IPS-18a (cell line): Measurements from ENCODE around the gene PSKH1.

ENCODE experiments used
- H3K27ac ChIP-seq: one replicate; pipeline ENCODE4 v1.5.1; 2013; ENCODE audit warnings: low read length
- H3K27me3 ChIP-seq: one replicate; pipeline ENCODE4 v1.6.1; 2013; ENCODE audit warnings: mild to moderate bottlenecking, low read length; ENCODE audit not compliant: control insufficient read depth, insufficient read depth
- H3K36me3 ChIP-seq: one replicate; pipeline ENCODE4 v1.6.1; 2013; ENCODE audit warnings: low read depth, low read length; ENCODE audit not compliant: control insufficient read depth
- H3K4me1 ChIP-seq: one replicate; pipeline ENCODE4 v1.6.1; 2013; ENCODE audit warnings: low read depth, low read length; ENCODE audit not compliant: control insufficient read depth
- H3K4me3 ChIP-seq: one replicate; pipeline ENCODE4 v1.5.1; 2013; ENCODE audit warnings: low read length
- H3K9ac ChIP-seq: one replicate; pipeline ENCODE4 v1.6.1; 2013; ENCODE audit warnings: mild to moderate bottlenecking, low read length, moderate library complexity
- H3K9me3 ChIP-seq: one replicate; pipeline ENCODE4 v1.6.1; 2013; ENCODE audit warnings: low read depth, low read length; ENCODE audit not compliant: control insufficient read depth

Gene PSKH1

GRCh38 chr16:67963292-67963661, 70.2 kb downstream of the PSKH1 start:
- Histone ChIP-seq H3K4me3 (no peak overlapping the region), H3K4me1 (peaks cover 14% of the 10 kb centered on the region), H3K9ac (no peak overlapping the region), H3K27ac (no peak overlapping the region), H3K36me3 (peaks cover 35% of the 10 kb centered on the region), H3K27me3 (no peaks in the 10 kb centered on the region), H3K9me3 (no peaks in the 10 kb centered on the region)

DNA sequence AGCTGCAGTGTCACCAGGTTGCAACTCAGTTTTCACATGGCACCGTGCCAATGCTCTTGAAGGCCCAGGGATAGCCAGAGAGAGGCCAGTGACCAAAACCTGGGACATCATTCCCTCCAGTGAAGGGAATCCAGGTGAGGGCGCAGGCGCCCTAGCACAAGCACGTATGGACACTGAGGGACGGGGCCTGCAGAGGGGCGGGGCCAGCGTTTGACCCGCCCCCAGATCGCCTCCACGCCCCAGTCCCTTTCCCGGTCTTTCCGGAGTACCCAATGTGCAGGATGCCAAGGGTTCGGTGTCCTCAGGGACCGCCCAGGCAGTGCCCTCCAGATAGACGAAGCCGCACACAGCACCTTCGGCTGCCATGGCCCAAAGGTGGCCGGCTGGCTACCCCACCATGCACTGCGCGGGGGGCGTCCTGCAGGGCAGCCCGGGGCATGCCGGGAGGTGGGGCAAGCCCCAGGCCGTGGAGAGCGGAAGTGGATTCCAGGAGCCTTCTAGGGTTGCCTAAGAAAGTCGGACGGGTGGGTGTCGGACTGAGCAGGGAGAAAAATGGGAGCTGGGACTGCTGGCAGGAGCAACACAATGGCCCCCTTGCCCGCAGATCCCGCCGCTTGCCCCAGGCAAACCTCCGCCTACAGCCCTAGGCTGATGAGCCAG, 70.7 kb downstream of the PSKH1 start:
- H3K36me3 ChIP-seq: peaks cover 32% of the 10 kb centered on the region
- peaks cover 14% of the 10 kb centered on the region for H3K4me1 ChIP-seq
- H3K27ac ChIP-seq: no peak overlapping the region
- no peak overlapping the region for H3K4me3 ChIP-seq
- no peak overlapping the region for H3K9ac ChIP-seq
- H3K9me3 ChIP-seq: no peaks in the 10 kb centered on the region
- H3K27me3 ChIP-seq: no peaks in the 10 kb centered on the region

GRCh38 chr16:67964477-67965131, 71.5 kb downstream of the PSKH1 start:
- Histone ChIP-seq H3K4me3 (no peak overlapping the region), H3K27ac (no peak overlapping the region), H3K9me3 (no peaks in the 10 kb centered on the region), H3K36me3 (peaks cover 25% of the 10 kb centered on the region), H3K27me3 (no peaks in the 10 kb centered on the region), H3K4me1 (peaks cover 14% of the 10 kb centered on the region), H3K9ac (no peak overlapping the region)

- Histone ChIP-seq H3K4me3 (no peak overlapping the region), H3K4me1 (peaks cover 14% of the 10 kb centered on the region), H3K9me3 (no peaks in the 10 kb centered on the region), H3K27ac (no peak overlapping the region), H3K36me3 (peaks cover 17% of the 10 kb centered on the region), H3K9ac (no peak overlapping the region), H3K27me3 (no peaks in the 10 kb centered on the region)
Measured at GRCh38 chr16:67965668-67966548, 72.9 kb downstream of the PSKH1 start.

DNA sequence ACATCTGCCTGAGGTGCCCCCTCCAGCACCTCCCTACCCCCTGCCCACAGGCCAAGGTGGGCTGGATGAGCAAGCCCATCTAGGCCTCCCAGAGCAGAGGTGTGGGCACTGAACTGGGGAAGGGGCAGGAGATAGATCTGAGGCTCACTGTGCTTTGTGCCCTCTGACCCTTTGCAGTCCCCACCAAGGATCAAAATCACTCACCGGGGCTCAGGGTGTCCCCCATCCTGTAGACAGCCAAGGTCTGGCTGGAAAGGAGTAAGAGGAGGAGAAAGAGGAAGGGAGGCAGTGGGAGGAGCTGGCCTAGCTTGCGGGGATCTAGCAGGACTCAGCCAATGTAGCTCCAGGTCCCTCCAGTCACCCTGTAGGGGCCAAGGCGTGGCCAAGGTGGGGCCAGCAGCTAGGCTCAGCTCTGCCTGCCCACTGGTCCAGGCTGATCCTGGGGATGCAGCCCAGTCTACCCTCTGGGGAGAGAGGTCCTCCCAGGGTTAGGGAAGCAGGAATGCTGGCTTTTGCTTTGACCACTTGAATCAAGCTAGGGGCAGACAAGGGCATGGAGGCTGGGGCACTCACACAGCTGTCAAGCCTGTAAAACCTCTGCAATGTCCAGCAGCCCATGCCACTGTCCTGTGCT, 73.6 kb downstream of the PSKH1 start:
- H3K4me3 ChIP-seq: peak overlapping the region; percentile 68
- H3K9ac ChIP-seq: no peak overlapping the region
- no peaks in the 10 kb centered on the region for H3K9me3 ChIP-seq
- peaks cover 10% of the 10 kb centered on the region for H3K36me3 ChIP-seq
- H3K4me1 ChIP-seq: peaks cover 14% of the 10 kb centered on the region
- H3K27ac ChIP-seq: no peak overlapping the region
- H3K27me3 ChIP-seq: no peaks in the 10 kb centered on the region

DNA sequence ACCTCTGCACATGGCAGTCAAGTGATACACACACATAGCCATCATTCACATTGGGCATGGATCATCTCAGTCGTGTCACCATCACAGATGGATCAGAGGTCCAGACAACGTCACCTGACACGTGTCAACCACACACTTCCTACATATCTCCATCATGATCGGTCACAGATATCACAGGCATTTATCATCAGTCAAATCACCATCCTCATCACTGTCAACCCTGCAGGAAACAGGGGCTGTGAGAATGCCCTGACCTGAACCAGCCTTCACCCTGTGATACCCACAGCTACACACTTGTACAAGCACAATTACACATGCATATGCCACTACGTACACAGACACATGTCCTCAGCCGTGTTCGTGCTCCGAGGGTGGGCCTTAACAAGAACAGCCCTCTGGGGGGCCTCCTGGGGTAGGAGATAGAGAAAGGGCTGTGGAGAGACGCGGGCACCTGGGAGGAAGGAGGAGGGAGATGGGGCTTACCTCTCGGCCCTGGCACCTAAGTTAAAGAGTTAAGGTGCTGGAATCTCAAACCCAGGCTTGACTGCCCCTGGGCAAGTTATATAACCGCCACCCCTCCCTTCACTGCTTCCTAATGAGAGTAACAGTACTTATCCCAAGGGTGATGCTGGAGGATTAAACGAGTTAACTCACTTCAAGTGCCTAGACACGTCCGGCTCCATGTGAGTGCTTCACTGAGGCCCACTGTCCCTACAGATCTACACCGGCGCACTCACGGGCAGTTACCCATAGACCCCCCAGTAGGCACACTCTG, 74.3 kb downstream of the PSKH1 start:
- Histone ChIP-seq H3K36me3 (peaks cover 8% of the 10 kb centered on the region), H3K27ac (no peak overlapping the region), H3K27me3 (no peaks in the 10 kb centered on the region), H3K4me1 (peaks cover 14% of the 10 kb centered on the region), H3K9ac (peak overlapping the region; percentile 19), H3K9me3 (no peaks in the 10 kb centered on the region), H3K4me3 (peak overlapping the region; percentile 68)

- Histone ChIP-seq H3K27me3 (no peaks in the 10 kb centered on the region), H3K4me1 (peaks cover 14% of the 10 kb centered on the region), H3K4me3 (peak overlapping the region; percentile 68), H3K36me3 (peaks cover 2% of the 10 kb centered on the region), H3K9me3 (no peaks in the 10 kb centered on the region), H3K27ac (no peak overlapping the region), H3K9ac (peak overlapping the region; percentile 19)
Measured at GRCh38 chr16:67967958-67968399, 74.9 kb downstream of the PSKH1 start.

- Histone ChIP-seq H3K4me1 (peaks cover 14% of the 10 kb centered on the region), H3K27me3 (no peaks in the 10 kb centered on the region), H3K9me3 (no peaks in the 10 kb centered on the region), H3K9ac (peak within 1 kb of the TSS; percentile 19), H3K36me3 (no peaks in the 10 kb centered on the region), H3K4me3 (peak within 1 kb of the TSS; percentile 68), H3K27ac (no peak within 1 kb of the TSS)
Measured at GRCh38 chr16:67968400-67969253, 75.6 kb downstream of the PSKH1 start, which contains the start of gene SLC12A4. Gene SLC12A4 (minus strand): TSS chr16:67968637. CDS start chr16:67968553, 84 bp downstream.

DNA sequence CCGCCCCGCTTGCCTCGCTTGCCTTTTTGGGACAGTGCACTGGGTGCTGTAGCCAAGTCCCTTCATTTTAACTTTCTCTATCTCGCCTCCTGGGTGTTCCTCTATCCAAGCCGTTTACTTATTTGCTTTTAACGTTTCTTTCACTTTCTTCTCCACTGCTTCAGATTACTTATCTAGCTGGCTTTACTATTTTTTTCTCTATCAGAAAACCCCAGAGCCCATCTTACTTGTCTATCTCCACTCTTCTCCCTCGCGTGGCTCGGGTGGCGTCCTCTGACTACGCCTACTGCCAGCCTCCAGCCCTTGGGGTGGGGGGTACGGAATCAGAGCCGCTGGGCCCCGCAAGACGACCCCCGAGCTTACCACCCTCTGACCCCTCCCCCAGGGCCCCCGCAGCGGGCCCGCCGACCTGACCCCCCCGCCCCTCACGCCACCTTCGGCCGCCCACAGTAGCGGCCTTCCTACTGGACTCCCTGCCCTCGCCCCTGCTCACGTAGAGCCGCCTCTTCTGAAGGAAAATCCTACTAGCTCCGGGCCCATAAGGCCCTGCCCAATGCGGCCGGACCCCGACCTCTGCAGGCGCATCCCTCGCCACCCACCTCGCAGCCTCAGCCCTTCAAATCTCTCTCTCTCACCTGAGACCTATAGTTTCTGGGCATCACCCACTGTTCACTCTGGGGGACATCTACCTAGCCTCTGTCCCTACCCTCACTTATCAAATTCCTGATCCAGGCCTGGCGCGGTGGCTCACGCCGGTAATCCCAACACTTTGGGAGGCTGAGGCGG, 76.4 kb downstream of the PSKH1 start:
- peak overlapping the region; percentile 68 for H3K4me3 ChIP-seq
- H3K27ac ChIP-seq: no peak overlapping the region
- no peaks in the 10 kb centered on the region for H3K27me3 ChIP-seq
- peaks cover 14% of the 10 kb centered on the region for H3K4me1 ChIP-seq
- no peaks in the 10 kb centered on the region for H3K9me3 ChIP-seq
- no peaks in the 10 kb centered on the region for H3K36me3 ChIP-seq
- H3K9ac ChIP-seq: no peak overlapping the region
